ENCODE measurements around the gene TMEM258. TPM values are rescaled to one million over a fixed set of nuclear protein-coding genes. Genes with fewer than 3 reads are reported as not detected.

The TMEM258 gene
- polyA plus RNA-seq, 1 of the 3 experiments (the other 2 are of a cell fraction): 454 TPM

DNA sequence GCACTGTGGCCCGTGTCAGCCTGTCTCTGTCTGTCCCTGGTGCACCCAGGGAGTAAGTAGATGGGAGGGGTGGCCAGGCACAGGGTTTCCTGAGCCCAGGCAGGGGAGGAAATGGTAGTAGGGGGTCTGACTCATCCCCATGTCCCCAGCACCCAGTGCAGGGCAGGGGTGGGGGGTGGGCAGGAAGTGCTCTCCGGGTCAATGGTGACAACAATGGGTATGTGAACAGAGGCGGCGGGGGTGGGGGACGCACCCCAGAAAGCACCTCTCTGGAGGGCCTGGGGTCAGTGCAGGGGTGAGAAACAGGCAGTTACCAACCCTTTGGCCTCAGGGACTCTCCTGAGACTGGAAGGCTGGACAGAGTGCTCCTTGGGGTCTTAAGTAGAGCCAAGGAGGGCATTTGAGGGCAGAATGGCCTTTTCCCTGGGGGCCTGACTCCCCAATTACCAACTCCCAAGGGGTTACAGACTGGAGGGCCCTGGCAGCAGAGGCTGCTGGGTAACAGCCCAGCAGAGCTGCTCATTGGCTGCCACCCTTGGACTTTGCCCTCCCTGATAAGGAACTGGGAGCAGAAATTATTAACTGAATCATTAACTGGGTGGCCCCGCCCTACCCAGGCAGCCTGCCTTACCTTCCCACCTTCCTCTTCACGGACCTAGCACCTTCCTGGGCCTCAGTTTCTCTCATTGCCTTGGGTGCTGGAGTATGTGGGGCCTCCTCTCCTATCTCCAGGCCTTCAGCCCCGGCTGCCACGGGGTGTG is 35.8 kb downstream of the TMEM258 start:
- no peak overlapping the region for H2AFZ ChIP-seq (ENCODE audit: low read depth)
- H3F3A ChIP-seq (replicated peaks; ENCODE audit: insufficient read depth): no peaks in the 10 kb centered on the region
- H3K9me3 ChIP-seq: no peaks in the 10 kb centered on the region
- H3K4me2 ChIP-seq: peak overlapping the region; percentile 39
- H3K79me2 ChIP-seq (ENCODE audit: insufficient read depth): no peaks in the 10 kb centered on the region
- H3K36me3 ChIP-seq (replicated peaks in 1 of 2; ENCODE audit: control insufficient read depth in 1 of 2, insufficient read depth in 2 of 2, low read length in 1 of 2): no peaks in the 10 kb centered on the region
- ChIA-PET POLR2A (no interaction called here), CTCF (interaction anchor here (8.1 to 14.3 kb wide), 2 partner anchors 9 to 33 kb away, joined by 81 to 140 read pairs; partner anchors contain the start of genes FEN1 and TMEM258)
- H4K20me1 ChIP-seq (ENCODE audit: insufficient read depth): no peaks in the 10 kb centered on the region
- no peak for DNase-seq
- no peak overlapping the region for H3K9ac ChIP-seq
- TF ChIP-seq FOSL2 (IDR thresholded peaks at IDR 0.05; ENCODE audit: borderline replicate concordance, low read depth) (peak; percentile 22; the same call in 1 of the 2 replicates), NFIC (IDR thresholded peaks at IDR 0.05; ENCODE audit: borderline replicate concordance) (no peak)
- no peaks in the 10 kb centered on the region for H3K9me2 ChIP-seq
- 71% methylated on average over 8 of the region's 9 CpGs for WGBS (ENCODE audit: low lambda C conversion rate)
- no peaks in the 10 kb centered on the region for H3K27me3 ChIP-seq (ENCODE audit: insufficient read depth)
- peaks cover 9 to 14% of the 10 kb centered on the region in 2 experiments; a peak in 2 of 4 replicates for H3K4me1 ChIP-seq (ENCODE audit: control insufficient read depth in 1 of 2, insufficient read depth in 2 of 2, low read depth in 1 of 2, low read length in 1 of 2)
- no peak overlapping the region for H3K4me3 ChIP-seq (ENCODE audit: low read depth in 2 of 2, low read length in 1 of 2)
- no peak overlapping the region for H3K27ac ChIP-seq (ENCODE audit: low read depth in 2 of 2, low read length in 1 of 2)

DNA sequence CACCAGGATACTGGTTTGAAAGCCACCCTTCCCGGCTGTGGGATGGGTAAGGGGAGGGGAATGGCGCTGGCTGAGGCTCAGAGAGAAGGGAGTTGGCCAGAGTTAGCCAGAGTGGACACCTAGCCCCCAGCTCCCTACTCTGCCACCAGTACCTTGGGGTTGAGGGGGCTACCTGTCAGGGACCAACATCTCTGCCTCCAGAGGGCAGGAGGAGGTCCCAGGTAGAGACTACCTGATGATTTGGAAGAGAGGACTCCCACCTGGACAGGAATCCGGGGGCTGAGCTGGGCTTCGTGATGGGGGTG is 36.3 kb downstream of the TMEM258 start:
- Histone ChIP-seq H3K9ac (no peak overlapping the region), H3K79me2 (ENCODE audit: insufficient read depth) (no peaks in the 10 kb centered on the region), H3K4me3 (ENCODE audit: low read depth in 2 of 2, low read length in 1 of 2) (no peak overlapping the region), H3K27me3 (ENCODE audit: insufficient read depth) (no peaks in the 10 kb centered on the region), H4K20me1 (ENCODE audit: insufficient read depth) (no peaks in the 10 kb centered on the region), H2AFZ (ENCODE audit: low read depth) (no peak overlapping the region), H3K4me1 (ENCODE audit: control insufficient read depth in 1 of 2, insufficient read depth in 2 of 2, low read depth in 1 of 2, low read length in 1 of 2) (peaks cover 9 to 11% of the 10 kb centered on the region in 2 experiments; a peak in 2 of 4 replicates), H3K36me3 (replicated peaks in 1 of 2; ENCODE audit: control insufficient read depth in 1 of 2, insufficient read depth in 2 of 2, low read length in 1 of 2) (no peaks in the 10 kb centered on the region), H3K4me2 (peak overlapping the region; percentile 39), H3K9me3 (no peaks in the 10 kb centered on the region), H3K27ac (ENCODE audit: low read depth in 2 of 2, low read length in 1 of 2) (no peak overlapping the region; a peak in 1 of 4 replicates), H3K9me2 (no peaks in the 10 kb centered on the region), H3F3A (replicated peaks; ENCODE audit: insufficient read depth) (no peaks in the 10 kb centered on the region)
- DNase-seq: no peak
- POLR2A ChIA-PET: no interaction called here
- TF ChIP-seq POLR2AphosphoS5 (IDR thresholded peaks at IDR 0.05; ENCODE audit: low read depth, low read length) (no peak), RXRA (IDR thresholded peaks at IDR 0.05; ENCODE audit: borderline replicate concordance, low read depth) (no peak), EP300 (IDR thresholded peaks at IDR 0.05; ENCODE audit: borderline replicate concordance in 1 of 2, low read depth in 1 of 2, low read length in 1 of 2) (no peak), TAF1 (IDR thresholded peaks at IDR 0.05; ENCODE audit: borderline replicate concordance, low read depth, low read length) (no peak), NRF1 (IDR thresholded peaks at IDR 0.05; ENCODE audit: low read depth, low read length) (no peak), RFX5 (IDR thresholded peaks at IDR 0.05; ENCODE audit: low read length) (no peak), NFIC (IDR thresholded peaks at IDR 0.05; ENCODE audit: borderline replicate concordance) (no peak), RAD21 (IDR thresholded peaks at IDR 0.05; ENCODE audit: low read length) (no peak), RCOR1 (IDR thresholded peaks at IDR 0.05; ENCODE audit: low read length) (no peak), FOXJ3 (CRISPR knock-in tag; IDR thresholded peaks at IDR 0.05) (no peak), TEAD4 (IDR thresholded peaks at IDR 0.05; ENCODE audit: borderline replicate concordance, insufficient read depth) (no peak)
- TF ChIP-seq, protein P1, sequence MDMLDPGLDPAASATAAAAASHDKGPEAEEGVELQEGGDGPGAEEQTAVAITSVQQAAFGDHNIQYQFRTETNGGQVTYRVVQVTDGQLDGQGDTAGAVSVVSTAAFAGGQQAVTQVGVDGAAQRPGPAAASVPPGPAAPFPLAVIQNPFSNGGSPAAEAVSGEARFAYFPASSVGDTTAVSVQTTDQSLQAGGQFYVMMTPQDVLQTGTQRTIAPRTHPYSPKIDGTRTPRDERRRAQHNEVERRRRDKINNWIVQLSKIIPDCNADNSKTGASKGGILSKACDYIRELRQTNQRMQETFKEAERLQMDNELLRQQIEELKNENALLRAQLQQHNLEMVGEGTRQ (IDR thresholded peaks at IDR 0.05; ENCODE audit: borderline replicate concordance, low read depth, low read length): no peak
- TF ChIP-seq, protein P2, sequence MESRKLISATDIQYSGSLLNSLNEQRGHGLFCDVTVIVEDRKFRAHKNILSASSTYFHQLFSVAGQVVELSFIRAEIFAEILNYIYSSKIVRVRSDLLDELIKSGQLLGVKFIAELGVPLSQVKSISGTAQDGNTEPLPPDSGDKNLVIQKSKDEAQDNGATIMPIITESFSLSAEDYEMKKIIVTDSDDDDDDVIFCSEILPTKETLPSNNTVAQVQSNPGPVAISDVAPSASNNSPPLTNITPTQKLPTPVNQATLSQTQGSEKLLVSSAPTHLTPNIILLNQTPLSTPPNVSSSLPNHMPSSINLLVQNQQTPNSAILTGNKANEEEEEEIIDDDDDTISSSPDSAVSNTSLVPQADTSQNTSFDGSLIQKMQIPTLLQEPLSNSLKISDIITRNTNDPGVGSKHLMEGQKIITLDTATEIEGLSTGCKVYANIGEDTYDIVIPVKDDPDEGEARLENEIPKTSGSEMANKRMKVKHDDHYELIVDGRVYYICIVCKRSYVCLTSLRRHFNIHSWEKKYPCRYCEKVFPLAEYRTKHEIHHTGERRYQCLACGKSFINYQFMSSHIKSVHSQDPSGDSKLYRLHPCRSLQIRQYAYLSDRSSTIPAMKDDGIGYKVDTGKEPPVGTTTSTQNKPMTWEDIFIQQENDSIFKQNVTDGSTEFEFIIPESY (IDR thresholded peaks at IDR 0.05; ENCODE audit: borderline replicate concordance, low read depth): no peak
- TF ChIP-seq, protein P3, sequence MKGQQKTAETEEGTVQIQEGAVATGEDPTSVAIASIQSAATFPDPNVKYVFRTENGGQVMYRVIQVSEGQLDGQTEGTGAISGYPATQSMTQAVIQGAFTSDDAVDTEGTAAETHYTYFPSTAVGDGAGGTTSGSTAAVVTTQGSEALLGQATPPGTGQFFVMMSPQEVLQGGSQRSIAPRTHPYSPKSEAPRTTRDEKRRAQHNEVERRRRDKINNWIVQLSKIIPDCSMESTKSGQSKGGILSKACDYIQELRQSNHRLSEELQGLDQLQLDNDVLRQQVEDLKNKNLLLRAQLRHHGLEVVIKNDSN (IDR thresholded peaks at IDR 0.05; ENCODE audit: borderline replicate concordance, low read depth): no peak
- TF ChIP-seq, protein P4, sequence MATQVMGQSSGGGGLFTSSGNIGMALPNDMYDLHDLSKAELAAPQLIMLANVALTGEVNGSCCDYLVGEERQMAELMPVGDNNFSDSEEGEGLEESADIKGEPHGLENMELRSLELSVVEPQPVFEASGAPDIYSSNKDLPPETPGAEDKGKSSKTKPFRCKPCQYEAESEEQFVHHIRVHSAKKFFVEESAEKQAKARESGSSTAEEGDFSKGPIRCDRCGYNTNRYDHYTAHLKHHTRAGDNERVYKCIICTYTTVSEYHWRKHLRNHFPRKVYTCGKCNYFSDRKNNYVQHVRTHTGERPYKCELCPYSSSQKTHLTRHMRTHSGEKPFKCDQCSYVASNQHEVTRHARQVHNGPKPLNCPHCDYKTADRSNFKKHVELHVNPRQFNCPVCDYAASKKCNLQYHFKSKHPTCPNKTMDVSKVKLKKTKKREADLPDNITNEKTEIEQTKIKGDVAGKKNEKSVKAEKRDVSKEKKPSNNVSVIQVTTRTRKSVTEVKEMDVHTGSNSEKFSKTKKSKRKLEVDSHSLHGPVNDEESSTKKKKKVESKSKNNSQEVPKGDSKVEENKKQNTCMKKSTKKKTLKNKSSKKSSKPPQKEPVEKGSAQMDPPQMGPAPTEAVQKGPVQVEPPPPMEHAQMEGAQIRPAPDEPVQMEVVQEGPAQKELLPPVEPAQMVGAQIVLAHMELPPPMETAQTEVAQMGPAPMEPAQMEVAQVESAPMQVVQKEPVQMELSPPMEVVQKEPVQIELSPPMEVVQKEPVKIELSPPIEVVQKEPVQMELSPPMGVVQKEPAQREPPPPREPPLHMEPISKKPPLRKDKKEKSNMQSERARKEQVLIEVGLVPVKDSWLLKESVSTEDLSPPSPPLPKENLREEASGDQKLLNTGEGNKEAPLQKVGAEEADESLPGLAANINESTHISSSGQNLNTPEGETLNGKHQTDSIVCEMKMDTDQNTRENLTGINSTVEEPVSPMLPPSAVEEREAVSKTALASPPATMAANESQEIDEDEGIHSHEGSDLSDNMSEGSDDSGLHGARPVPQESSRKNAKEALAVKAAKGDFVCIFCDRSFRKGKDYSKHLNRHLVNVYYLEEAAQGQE (IDR thresholded peaks at IDR 0.05; ENCODE audit: low read depth, low read length): no peak
- TF ChIP-seq, protein P5, sequence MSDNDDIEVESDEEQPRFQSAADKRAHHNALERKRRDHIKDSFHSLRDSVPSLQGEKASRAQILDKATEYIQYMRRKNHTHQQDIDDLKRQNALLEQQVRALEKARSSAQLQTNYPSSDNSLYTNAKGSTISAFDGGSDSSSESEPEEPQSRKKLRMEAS (IDR thresholded peaks at IDR 0.05; ENCODE audit: low read depth): no peak
- CTCF ChIA-PET: interaction anchor here (8.1 to 14.3 kb wide), 2 partner anchors 9 to 33 kb away, joined by 81 to 140 read pairs; partner anchors contain the start of genes FEN1 and TMEM258
- WGBS (ENCODE audit: low lambda C conversion rate): 88% methylated on average over 4 of the region's 4 CpGs

Data from SK-N-SH (cell line).